GM18520 (cell line): Measurements from ENCODE around the gene ATF2.

Source experiments
- ATAC-seq: cut with Tn5 transposase; IDR thresholded peaks from one replicate; pipeline ENCODE4 v1.9.1; 2021; ENCODE audit not compliant: unreplicated experiment

The ATF2 gene

GRCh38 chr2:175167792-175168563 is at the start of gene ATF2:
ATF2 (minus strand) TSS chr2:175168203; CDS start chr2:175136443, 31,760 bp downstream.
- peak; percentile 96 for ATAC-seq

GRCh38 chr2:175207741-175208438 is 39.9 kb upstream of the ATF2 start:
- no peak for ATAC-seq

- ATAC-seq = no peak
These were observed 38.9 kb upstream of the ATF2 start for GRCh38 chr2:175206866-175207265.

GRCh38 chr2:175205523-175205922 is 37.5 kb upstream of the ATF2 start:
- ATAC-seq = no peak

- peak; percentile 61 for ATAC-seq
These were observed 35.9 kb upstream of the ATF2 start for GRCh38 chr2:175203621-175204496.

GRCh38 chr2:175195012-175195411 is 27.0 kb upstream of the ATF2 start:
- ATAC-seq = no peak

- ATAC-seq = no peak
These were observed 20.8 kb upstream of the ATF2 start for GRCh38 chr2:175188761-175189160.

GRCh38 chr2:175187378-175187777 is 19.4 kb upstream of the ATF2 start:
- no peak for ATAC-seq

- ATAC-seq = no peak
These were observed 15.7 kb upstream of the ATF2 start for GRCh38 chr2:175183674-175184073.

- no peak for ATAC-seq
These were observed 13.9 kb upstream of the ATF2 start for GRCh38 chr2:175181877-175182308.

- peak; percentile 82 for ATAC-seq
These were observed 13.3 kb upstream of the ATF2 start, which contains the start of gene ATP5MC3 for GRCh38 chr2:175181104-175181876. ATP5MC3 (minus strand) TSS chr2:175181710; CDS start chr2:175181393, 317 bp downstream.

GRCh38 chr2:175180701-175181103 is 12.7 kb upstream of the ATF2 start:
- ATAC-seq = peak; percentile 24

- ATAC-seq = no peak
These were observed 8.6 kb upstream of the ATF2 start for GRCh38 chr2:175176624-175177023.

GRCh38 chr2:175175896-175176295 is 7.9 kb upstream of the ATF2 start:
- ATAC-seq = no peak

GRCh38 chr2:175175320-175175719 is 7.3 kb upstream of the ATF2 start:
- no peak for ATAC-seq

- ATAC-seq = no peak
These were observed 2.8 kb upstream of the ATF2 start for GRCh38 chr2:175170659-175171304.

GRCh38 chr2:175169191-175169590 is 1.2 kb upstream of the ATF2 start:
- no peak for ATAC-seq

GRCh38 chr2:175168564-175168945 is 552 bp upstream of the ATF2 start:
- peak; percentile 6 for ATAC-seq

GRCh38 chr2:175167076-175167791 is 769 bp downstream of the ATF2 start:
- ATAC-seq = no peak
